ENCODE measurements around the gene ZFP91. TPM values are rescaled to one million over a fixed set of nuclear protein-coding genes. Genes with fewer than 3 reads are reported as not detected.
"Not testable (repeated sequence)": the region's sequence is repeated elsewhere in the genome, so short reads cannot be mapped to it uniquely, and the experiment has no call there.

ZFP91 gene
- total RNA-seq, 1 donor from 2014 or later: 48.0 TPM

DNA sequence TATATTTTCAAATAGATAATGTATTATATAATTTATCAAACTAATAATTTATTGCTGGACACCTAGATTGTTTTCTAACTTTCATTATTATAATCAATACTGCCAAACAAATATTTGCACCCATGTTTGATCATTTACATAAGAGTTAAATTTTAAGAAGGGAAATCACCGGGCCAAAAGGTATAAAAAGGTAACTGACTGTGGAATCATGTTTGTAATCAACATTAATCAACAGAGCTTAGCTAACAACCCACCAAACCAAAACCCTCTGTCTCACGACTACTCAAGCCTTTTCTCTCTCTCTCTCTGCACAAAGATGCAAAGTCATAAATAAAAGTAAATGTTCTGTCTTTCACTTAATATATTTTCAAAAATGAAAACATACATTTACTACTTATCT lies 18.0 kb upstream of the ZFP91 start:
- no peak for DNase-seq (ENCODE audit: low read depth, low spot score)
- Mint-ChIP-seq H3K4me3 (no peak overlapping the region), H3K27me3 (ENCODE audit: low read depth) (no peaks in the 10 kb centered on the region), H3K27ac (ENCODE audit: unreplicated experiment) (no peak overlapping the region), H3K9me3 (no peaks in the 10 kb centered on the region), H3K36me3 (ENCODE audit: low read depth) (no peaks in the 10 kb centered on the region), H3K4me1 (peaks cover 5% of the 10 kb centered on the region)
- no peak for TF ChIP-seq CTCF (conservative IDR thresholded peaks at IDR 0.05)

- no peak overlapping the region for H3K4me3 Mint-ChIP-seq
- no peak for DNase-seq (ENCODE audit: low read depth, low spot score)
- peaks cover 5% of the 10 kb centered on the region for H3K4me1 Mint-ChIP-seq
- H3K36me3 Mint-ChIP-seq (ENCODE audit: low read depth): no peaks in the 10 kb centered on the region
- H3K27ac Mint-ChIP-seq (ENCODE audit: unreplicated experiment): no peak overlapping the region
- no peak for TF ChIP-seq CTCF (conservative IDR thresholded peaks at IDR 0.05)
- no peaks in the 10 kb centered on the region for H3K27me3 Mint-ChIP-seq (ENCODE audit: low read depth)
- H3K9me3 Mint-ChIP-seq: no peaks in the 10 kb centered on the region
Measured at GRCh38 chr11:58561394-58562098, 17.3 kb upstream of the ZFP91 start.

- Mint-ChIP-seq H3K9me3 (no peaks in the 10 kb centered on the region), H3K27me3 (ENCODE audit: low read depth) (no peaks in the 10 kb centered on the region), H3K36me3 (ENCODE audit: low read depth) (no peaks in the 10 kb centered on the region), H3K4me3 (no peak overlapping the region), H3K4me1 (peaks cover 5% of the 10 kb centered on the region), H3K27ac (ENCODE audit: unreplicated experiment) (no peak overlapping the region)
- TF ChIP-seq CTCF (conservative IDR thresholded peaks at IDR 0.05): no peak
- DNase-seq (ENCODE audit: low read depth, low spot score): no peak
Measured at GRCh38 chr11:58562375-58562800, 16.5 kb upstream of the ZFP91 start.

DNA sequence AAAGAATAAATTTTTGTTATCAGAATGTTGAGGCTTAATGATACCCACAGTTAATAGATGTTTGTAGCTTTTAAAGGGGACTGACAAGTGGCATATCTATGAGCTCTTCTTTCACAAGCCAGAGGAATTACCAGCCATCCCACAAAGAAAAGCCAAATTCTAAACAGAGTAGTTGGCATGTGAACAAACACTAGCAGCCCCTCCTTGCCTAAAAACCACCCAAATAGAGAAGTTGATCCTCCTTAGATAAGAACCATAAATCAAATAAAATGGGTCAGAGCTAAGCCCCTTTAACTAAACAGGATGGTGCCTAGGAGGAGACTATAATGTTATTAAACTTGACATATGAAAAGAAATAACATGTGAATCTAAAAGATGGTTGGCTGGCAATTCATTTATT lies 14.6 kb upstream of the ZFP91 start:
- no peaks in the 10 kb centered on the region for H3K27me3 Mint-ChIP-seq (ENCODE audit: low read depth)
- H3K4me3 Mint-ChIP-seq: no peak overlapping the region
- no peak overlapping the region for H3K27ac Mint-ChIP-seq (ENCODE audit: unreplicated experiment)
- no peak for TF ChIP-seq CTCF (conservative IDR thresholded peaks at IDR 0.05)
- H3K9me3 Mint-ChIP-seq: no peaks in the 10 kb centered on the region
- peaks cover 5% of the 10 kb centered on the region for H3K4me1 Mint-ChIP-seq
- no peak for DNase-seq (ENCODE audit: low read depth, low spot score)
- H3K36me3 Mint-ChIP-seq (ENCODE audit: low read depth): no peaks in the 10 kb centered on the region

DNA sequence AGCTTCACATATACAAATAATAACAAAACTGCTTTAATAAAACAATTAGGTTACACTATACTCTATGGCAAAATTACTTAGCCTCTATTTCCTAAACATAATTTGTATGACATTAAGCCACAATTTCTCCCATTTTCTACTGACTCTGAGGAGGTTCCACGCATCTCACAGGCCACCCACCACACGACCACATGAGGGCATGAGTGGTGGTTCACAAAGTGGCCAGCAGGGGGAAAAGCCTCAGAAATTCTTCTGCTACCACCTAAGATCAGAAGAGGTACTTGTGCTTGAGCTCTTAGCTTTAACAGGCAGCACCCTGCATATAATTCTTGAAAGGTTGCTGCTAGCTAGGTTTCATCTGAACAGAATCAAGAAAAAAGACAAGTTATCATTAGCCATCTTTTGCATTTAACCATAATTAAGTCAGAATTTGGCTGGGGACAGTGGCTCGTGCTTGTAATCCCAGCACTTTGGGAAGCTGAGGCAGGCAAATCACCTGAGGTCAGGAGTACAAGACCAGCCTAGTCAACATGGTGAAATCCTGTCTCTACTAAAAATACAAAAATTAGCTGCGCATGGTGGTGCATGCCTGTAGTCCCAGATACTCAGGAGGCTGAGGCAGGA lies 10.9 kb upstream of the ZFP91 start:
- H3K4me3 Mint-ChIP-seq: no peak overlapping the region
- no peaks in the 10 kb centered on the region for H3K36me3 Mint-ChIP-seq (ENCODE audit: low read depth)
- no peak overlapping the region for H3K27ac Mint-ChIP-seq (ENCODE audit: unreplicated experiment)
- DNase-seq (ENCODE audit: low read depth, low spot score): peak; percentile 62
- H3K4me1 Mint-ChIP-seq: no peaks in the 10 kb centered on the region
- no peaks in the 10 kb centered on the region for H3K27me3 Mint-ChIP-seq (ENCODE audit: low read depth)
- TF ChIP-seq CTCF (conservative IDR thresholded peaks at IDR 0.05): peak; percentile 75
- H3K9me3 Mint-ChIP-seq: no peaks in the 10 kb centered on the region

GRCh38 chr11:58572906-58573305 lies 6.0 kb upstream of the ZFP91 start:
- H3K4me1 Mint-ChIP-seq; H3K27me3 Mint-ChIP-seq (ENCODE audit: low read depth); H3K27ac Mint-ChIP-seq (ENCODE audit: unreplicated experiment): not testable (repeated sequence)

More at GRCh38 chr11:58572906-58573305, 6.0 kb upstream of the ZFP91 start:
- DNase-seq (ENCODE audit: low read depth, low spot score); H3K4me3 Mint-ChIP-seq; H3K9me3 Mint-ChIP-seq; H3K36me3 Mint-ChIP-seq (ENCODE audit: low read depth): not testable (repeated sequence)
